ENCODE results near the gene IKZF3.
"Not testable (repeated sequence)": the region's sequence is repeated elsewhere in the genome, so short reads cannot be mapped to it uniquely, and the experiment has no call there.

IKZF3 gene

GRCh38 chr17:39716073-39716818 is 147.9 kb downstream of the IKZF3 start:
- no peak for DNase-seq (ENCODE audit: low spot score)

- DNase-seq (ENCODE audit: low spot score), result no peak
Measured at GRCh38 chr17:39715375-39716072, 148.6 kb downstream of the IKZF3 start.

- no peak for DNase-seq (ENCODE audit: low spot score)
Measured at GRCh38 chr17:39714234-39714633, 149.9 kb downstream of the IKZF3 start.

- DNase-seq (ENCODE audit: low spot score), result no peak
Measured at GRCh38 chr17:39711851-39712250, 152.3 kb downstream of the IKZF3 start.

GRCh38 chr17:39711071-39711470 is 153.0 kb downstream of the IKZF3 start:
- not testable (repeated sequence) for DNase-seq (ENCODE audit: low spot score)

- DNase-seq (ENCODE audit: low spot score), result no peak
Measured at GRCh38 chr17:39709998-39710964, 153.8 kb downstream of the IKZF3 start.

GRCh38 chr17:39709319-39709997 is 154.7 kb downstream of the IKZF3 start:
- no peak for DNase-seq (ENCODE audit: low spot score)
